Stimulated activated CD8-positive, alpha-beta memory T cell treated with anti-CD3 and anti-CD28 coated beads, Interleukin-2, amount 100 ng/mL, for 1 hour (primary cell): ENCODE data around the gene NUP93.
"Not testable (repeated sequence)": the region's sequence is repeated elsewhere in the genome, so short reads cannot be mapped to it uniquely, and the experiment has no call there.

Experiments used
- DNase-seq, 2 donors: peaks; one replicate each; pipeline ENCODE4 v3.0.0-alpha.2; 2020; ENCODE audit warnings: low read depth in 2 of 2

The NUP93 gene

DNA sequence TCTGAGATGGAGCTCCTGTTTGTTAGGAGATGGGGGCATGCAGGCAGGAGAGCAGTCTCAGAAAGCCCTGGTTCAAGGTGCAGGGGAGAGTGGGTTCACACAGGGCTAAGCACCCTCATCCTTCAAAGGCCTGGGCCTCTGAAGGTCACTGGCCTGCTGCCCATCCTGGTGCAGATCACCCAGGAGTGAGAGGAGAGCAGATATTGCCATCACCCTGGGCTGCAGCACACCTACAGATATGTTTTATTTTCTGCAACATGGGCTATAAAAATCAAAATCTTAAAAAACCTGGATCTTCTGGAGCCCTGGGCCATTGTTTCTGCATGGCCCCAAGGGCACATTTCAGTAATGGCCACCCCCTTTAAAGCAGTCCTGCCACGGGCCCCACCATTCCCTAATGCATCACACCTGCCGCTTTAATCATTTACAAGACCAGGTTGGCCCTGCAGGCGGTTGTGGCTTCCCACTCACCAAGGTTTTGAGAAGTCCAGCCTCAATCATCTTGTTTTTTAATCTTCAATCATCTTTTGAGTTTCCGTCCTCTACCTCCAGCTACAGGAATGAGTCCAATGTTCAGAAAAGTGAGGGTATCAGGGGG, 20.4 kb upstream of the NUP93 start:
- no peak for DNase-seq

DNA sequence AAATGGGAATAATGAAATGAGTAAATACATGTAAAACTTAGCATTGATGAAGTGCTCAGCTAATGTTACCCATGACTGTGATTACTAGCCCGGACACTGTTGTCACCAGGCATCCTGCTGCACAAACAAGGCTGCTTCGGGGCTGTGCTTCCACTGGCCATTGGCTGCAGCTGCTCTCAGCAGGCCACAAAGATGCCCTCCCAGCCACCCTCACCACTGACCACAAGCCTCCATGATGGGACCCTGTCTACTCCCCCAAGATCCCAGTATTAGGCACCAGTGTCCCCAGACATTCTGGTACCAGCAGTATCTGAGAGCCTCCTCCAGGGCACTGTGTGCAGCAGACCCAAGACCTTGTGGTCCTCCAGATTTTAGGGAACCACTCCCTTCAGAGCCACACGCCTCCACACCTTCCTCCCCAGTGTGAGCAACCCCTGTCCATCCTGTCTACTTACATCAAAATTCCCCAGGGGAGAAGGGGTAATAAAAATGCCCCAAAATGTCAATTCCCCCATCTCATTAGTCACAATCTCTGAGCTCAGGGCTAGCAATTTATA, 19.7 kb upstream of the NUP93 start:
- DNase-seq = no peak

DNA sequence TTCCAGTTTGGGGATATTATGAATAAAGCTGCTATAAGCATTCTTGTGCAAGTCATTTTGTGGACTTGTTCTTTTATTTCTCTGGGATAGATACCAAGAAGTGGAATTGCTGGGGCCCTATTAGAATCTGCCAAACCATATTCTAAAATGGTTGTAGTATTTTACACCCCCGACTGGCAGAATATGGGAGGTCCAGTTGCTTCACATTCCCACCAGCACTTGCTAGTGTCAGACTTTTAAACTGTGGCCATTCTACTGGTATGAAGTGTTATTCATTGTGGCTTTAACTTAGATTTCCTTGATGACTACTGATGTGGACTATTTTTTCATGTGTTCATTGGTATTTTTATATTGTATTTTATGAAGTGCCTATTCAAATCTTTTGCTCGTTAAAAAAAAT, 18.1 kb upstream of the NUP93 start:
- DNase-seq = no peak

DNA sequence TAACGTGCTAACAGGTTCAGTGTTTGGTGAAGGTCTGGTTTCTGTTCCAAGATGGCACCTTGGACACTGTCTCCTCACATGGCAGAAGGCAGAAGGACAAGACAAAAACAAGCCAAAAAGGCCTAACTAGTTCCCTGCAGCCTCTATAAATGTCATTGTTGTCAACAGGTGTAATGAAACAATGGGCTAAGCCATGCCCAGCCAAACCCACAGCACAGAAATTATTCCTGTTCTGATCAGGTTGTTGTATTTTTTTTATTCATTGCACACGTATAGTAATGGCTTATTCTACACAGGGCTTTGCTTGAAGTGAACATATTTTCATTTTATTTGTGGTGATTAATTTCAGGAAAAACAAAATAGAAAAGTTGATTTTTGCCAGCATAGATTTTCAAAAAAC, 16.1 kb upstream of the NUP93 start:
- no peak for DNase-seq

DNA sequence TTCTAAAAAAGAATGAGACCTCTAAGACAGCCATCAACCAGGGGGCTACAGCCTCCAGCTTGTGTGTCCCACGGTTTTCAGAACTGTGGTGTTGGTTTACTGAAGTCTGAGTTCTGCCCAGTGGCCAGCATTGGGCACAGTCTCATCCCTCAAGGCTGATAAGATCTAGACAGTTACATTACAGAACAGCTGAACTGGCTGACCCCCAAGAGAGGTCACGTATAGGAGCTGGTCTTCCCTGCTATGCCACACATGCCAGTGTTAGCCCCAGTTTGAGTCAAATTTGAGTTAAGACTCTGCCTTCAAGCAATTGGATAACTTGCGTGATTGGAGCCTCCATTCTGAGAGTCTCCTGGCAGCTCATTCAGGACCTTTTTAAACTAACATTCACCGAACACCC, 14.8 kb upstream of the NUP93 start:
- DNase-seq = no peak

DNA sequence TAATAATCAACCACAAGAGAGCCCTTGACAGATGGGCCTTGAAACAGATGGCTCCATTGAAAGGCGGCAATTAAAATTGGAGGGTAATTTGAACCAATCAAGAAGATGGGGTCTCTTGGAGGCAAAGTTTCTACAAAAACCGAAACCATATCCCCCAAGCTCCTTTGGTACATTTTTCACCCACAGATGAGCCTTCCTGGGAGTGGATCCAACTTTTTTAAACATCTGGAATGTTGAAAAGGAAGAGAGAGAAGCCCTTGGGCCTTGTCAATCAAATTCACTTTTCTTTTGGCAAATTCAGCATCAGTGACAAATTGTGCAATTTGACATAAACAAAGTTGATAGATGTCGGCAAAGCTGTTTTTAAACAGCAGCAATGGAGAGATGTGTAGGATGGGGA, 13.2 kb upstream of the NUP93 start:
- DNase-seq = no peak

DNA sequence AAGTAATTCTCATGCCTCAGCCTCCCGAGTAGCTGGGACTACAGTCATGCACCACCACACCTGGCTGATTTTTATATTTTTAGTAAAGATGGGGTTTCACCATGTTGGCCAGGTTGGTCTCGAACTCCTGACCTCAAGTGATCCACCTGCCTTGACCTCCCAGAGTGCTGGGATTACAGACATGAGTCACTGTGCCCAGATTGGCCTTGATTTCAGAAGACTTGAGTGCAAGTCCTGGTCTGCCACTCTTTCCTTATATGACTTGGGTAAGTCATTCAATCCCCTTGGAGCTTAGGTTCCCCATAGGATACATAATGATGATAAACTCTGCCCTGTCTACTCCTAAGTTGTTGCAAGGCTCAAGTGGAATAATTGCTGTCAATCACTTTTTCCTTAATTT, 12.4 kb upstream of the NUP93 start:
- not testable (repeated sequence) for DNase-seq

DNA sequence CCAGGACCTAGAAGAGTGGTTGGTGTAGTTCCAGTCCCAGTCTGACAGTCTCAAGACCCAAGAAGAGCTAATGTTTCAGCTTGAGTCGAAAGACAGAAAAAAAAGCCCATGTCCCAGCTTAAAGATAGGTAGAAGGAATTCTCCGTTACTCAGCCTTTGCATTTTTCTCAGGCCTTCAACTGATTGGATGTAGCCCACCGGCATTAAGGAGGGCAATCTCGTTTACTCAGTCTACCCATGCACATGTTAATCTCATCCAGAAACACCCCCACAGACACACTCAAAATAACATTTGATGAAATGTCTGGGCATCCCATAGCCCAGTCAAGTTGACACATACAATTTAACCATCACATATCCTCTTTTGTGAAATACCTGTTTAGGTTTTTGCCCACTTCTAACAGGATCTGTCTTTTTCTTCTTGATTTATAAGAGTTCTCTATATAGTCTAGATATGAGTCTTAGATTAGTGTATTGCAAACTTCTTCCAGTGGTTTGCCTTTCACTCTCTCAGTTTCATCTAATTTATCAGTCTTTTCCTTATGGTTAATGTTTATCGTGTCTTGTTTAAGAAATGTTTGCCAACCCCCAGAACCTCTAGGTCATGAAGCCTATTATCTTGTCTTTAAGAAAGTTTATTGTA, 7.6 kb upstream of the NUP93 start:
- no peak for DNase-seq

DNA sequence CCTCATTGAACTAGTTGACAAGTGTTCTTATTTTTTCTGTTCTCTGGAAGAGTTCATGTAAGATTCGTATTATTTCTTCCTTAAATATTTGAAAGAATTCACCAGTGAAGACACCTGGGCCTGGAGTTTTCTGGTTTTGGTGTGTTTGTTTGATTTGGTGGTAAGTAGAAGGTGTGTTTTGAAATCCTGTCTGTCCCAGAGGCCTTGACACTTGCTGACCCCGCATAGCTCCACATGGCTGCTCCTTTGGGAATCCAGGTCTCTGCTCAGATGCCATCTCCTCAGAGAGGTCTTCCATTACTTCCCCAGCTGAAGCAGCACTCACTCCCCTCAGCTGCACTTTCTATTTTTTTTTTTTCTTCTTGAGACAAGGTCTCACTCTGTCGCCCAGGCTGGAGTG, 5.7 kb upstream of the NUP93 start:
- DNase-seq = no peak

DNA sequence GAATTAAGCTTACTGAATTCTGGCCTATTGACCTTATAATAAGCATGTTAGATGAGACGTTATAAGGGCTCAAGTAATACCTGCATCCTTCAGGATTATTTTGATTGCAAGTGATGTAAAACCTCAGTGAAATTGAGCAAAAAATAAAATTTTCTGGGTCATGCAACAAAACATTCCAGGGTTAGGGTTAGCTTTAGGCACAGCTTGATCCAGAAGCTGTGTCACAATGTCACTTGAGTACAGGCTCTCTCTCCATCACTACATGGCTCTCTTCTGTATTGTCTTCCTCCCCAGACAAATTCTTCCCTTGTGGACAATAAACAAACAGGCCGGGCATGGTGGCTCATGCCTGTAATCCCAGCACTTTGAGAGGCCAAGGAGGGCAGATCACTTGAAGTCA, 3.6 kb upstream of the NUP93 start:
- no peak for DNase-seq

DNA sequence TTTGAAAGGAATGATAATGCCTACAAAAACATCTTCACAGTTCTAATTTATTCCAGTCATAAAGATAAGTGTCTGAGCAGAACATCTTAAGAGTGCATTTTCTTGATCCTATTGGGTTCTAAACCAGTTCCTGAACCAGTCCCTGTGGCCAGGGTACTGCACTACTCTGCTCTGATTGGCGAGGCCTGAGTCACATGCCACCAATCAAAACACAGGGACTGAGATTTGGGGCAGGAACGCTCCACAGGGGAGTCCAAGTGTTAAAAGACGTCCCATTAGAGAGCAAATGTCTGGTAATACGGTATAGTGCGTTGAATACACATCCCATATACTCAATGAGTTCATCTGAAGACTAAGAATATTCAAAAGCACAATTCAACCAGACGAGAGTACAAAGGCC, 3.0 kb upstream of the NUP93 start:
- DNase-seq = no peak

DNA sequence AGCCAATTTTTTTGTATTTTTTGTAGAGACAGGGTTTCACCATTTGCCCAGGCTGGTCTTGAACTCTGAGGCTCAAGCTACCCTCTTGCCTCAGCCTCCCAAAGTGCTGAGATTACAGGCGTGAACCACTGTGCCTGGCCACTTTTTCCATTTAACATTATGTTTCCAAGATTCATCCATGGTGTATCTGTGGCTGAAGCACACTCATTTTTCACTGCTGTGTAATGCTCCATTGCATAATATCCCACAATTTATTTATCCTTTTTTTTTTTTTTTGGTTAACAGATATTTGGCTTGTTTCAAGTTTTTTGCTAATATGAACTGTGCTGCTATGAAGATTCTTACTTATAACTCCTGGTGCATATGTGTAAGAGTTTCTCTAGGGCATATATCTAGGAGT, 1.9 kb upstream of the NUP93 start:
- no peak for DNase-seq

DNA sequence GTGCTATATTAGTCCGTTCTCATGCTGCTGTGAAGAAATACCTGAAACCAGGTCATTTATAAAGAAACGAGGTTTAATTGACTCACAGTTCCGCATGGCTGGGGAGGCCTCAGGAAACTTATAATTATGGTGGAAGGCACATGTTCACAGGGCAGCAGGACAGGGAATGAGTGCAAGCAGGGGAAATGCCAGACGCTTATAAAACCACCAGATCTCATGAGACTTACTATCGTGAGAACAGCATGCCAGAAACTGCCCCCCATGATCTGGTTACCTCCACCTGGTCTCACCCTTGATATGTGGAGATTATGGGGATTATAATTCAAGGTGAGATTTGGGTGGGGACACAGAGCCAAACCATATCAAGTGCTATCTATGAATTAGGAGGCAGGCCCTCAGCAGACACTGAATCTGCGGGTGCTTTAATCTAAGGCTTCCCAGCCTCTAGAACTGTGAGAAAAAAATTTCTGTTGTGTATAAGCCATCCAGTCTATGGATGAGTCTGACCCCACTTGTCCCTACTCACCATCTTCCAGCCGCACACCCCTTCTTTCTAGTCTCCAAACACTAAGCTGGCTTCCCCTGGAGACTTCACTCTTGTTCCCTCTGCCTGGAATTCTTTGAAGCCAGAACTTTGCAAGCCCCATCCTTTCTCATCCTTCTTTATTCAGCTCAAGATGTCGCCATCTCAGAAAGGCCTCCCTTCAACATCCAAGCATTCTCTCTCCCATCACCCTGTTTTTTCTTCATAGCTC, 772 bp upstream of the NUP93 start:
- DNase-seq = no peak

DNA sequence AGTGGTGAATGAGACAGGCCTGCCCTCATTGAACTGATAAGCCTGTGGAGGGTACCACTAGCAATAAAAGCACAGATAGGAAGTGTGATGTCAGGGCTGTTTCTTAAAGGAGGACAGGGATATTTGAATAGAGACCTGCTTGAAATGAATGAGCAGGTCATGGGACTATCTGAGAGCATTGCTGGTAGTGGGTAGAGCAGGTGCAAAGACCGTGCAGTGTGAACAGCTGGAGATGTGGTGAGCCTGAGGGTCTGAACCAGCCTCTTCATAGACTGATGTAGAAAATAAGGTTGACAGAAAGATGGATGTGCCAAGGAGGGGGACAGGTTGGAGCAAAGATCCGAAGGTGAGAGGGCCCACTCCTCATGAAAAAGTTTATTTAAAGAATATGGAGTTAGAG, 2.4 kb downstream of the NUP93 start:
- no peak for DNase-seq

DNA sequence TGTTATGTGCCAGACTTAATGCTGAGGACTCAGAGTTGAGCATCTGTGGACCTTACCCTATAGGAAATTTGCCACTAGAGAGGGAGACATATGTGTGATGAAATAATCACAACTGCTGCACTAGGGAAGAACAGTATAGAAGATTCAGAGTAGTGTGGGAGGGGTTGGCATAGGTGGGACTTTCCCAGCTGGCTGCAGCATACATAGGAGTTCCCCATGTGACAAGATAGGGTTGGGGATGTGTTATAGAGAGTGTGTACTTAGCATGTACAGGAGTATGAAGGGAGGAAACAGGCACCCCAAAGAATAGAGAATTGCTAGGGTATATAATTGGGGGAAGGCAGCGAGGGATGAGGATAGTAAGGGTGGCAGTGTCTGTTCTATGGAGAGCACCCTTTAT, 2.9 kb downstream of the NUP93 start:
- no peak for DNase-seq

DNA sequence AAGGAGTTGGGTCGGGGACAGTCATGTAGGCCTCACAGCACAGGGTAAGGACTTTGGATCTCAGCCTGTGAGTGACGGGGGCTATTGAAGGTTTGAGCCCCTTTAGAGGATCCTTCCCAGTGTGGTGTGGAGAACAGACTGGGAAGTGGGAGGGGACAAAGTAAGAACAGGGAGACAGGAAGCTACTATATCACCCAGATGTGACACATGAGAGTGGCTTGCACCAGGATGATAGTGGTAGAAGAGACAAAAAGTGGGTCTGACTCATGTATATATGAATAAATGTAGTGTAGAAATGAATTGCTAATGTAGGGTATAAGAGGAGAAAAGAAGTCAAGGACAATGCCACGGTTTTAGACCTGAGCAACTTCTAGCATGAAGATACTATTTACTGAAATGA, 4.5 kb downstream of the NUP93 start:
- DNase-seq = no peak

DNA sequence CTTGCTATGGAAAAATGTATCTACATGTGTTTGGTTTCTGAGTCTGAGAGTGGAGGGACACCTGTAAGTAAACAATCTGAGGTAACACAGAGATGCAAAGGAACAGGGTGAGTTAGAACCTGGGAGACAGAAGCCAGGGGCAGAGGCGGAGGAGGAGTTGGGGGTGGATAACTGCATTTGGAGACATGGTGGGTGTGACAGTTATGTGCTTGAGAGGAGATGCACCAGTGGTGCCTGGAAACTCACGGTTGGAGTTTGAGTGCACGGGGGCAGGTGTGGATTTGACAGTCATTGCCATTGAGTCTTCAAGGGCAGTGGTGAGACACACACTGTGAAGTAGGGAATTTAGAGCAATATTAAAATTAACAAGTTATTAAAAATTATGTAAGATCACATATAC, 6.5 kb downstream of the NUP93 start:
- no peak for DNase-seq

DNA sequence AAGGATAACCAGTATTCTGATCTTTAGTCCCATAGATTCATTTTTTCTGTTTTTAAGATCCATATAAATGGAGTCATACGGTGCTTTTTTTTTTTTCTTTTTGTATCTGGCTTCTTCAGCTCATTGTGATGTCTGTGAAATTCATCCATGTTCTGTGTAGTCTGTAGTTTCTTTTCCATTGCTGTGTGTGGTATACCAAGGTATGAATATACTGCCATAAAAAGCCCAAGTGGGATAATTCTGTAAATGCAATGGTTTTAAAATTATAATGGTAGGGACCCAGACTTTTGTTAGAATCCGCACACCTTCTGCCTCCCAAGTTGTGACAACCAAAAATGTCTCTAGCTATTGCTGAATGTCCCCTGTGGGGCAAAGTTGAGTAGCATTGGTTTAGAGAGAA, 7.6 kb downstream of the NUP93 start:
- DNase-seq = no peak

DNA sequence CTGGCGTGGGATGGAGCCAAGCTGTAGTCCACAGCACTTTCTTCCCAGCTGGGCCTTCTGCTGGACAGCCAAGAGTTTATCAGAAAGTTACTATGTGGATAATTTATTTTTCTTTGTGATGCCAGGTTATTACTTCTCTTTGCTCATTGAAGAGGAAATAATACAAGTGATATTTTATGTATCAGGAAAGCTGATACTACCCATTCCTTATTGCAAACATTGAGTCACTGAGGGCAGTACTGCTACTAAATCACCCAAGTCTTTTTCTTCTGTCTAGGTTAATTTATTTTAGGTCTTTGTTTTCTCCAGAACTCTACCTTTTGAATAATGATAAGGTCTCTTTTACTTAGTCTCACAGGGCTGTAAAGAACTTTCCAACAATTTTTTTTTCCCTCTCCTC, 8.3 kb downstream of the NUP93 start:
- no peak for DNase-seq

DNA sequence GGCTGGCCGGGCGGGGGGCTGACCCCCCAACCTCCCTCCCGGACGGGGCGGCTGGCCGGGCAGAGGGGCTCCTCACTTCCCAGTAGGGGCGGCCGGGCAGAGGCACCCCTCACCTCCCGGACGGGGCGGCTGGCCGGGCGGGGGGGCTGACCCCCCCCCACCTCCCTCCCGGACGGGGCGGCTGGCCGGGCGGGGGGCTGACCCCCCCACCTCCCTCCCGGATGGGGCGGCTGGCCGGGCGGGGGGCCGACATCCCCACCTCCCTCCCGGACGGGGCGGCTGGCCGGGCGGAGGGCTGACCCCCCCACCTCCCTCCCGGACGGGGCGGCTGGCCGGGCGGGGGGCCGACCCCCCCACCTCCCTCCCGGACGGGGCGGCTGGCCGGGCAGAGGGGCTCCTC, 9.4 kb downstream of the NUP93 start:
- DNase-seq = not testable (repeated sequence)

DNA sequence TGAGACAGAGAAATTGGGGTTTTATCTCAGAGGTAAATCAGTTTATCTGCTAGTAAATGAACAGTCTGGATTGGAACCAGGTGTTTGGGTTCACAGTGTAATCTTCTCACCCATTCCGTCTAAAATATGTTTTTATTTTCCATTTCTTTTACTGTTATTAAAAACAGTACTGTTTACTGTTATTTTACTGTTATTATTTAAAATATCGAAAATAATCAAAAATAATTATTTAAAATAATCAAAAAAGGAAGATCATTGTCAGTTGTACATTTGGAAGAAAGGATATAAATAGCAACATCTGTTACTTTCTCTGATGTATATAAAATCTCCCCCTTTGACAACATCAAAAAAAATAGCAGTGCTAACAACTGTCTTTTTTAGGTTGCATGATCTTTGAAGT, 11.5 kb downstream of the NUP93 start:
- no peak for DNase-seq

DNA sequence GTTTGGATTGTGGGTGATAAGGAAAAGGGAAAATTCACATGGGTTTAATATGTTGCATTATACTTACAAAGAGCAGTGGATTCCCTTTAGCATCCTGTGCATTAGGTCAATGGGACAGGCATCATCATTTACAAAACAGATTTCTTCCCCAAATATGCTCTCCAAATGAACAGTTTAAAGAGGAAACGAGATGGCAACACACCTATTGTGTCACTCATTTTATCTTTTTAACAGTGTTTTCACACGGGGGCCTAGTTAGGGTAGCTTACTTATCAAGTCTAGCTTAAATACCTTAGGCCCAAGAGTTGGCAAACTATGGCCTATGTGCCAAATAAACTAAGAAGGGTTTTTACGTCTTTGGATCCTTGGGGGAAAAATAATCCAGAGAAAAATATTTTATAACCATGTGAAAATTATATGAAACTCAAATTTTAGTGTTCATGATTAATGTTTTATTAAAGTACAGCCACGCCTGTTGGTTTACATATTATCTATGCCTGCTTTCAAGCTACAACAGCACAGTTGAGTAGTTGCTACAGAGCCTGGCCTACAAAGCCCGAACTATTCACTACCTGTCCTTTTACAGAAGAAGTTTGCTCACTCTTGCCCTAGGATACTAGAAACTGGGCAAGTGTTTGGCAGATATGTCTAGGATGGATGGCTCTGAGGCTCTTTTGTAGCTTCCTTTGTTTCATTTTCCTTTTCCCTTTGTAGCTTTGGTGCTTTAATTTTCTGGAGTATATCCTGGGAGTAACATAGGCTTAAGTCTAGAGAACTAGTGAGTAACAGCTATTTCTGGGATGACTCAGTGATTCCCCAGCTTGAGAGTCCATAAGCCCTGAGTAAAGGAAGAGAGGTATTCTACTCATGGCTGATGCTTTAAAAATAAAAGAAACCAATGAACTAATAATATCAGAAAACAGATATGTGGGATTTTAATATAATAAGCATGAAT, 12.4 kb downstream of the NUP93 start:
- no peak for DNase-seq
